Endothelial cell of umbilical vein (primary cell): ENCODE results near the gene ADI1. TPM values are rescaled to one million over a fixed set of nuclear protein-coding genes. Genes with fewer than 3 reads are reported as not detected.

Source experiments
- BruUV-seq: library from RNA; stranded (reverse); fragments of 400-500 nt; replicated peaks from 2 replicates; lab custom pipeline; 2021; lab: Mats Ljungman, UMichigan
- CTCF ChIA-PET: fragments of 300-600, 350-600 bp; sonication (Branson Sonifier 250); formaldehyde crosslinking; loops from one replicate; lab custom pipeline; 2021; ENCODE audit warnings: antibody characterized with exemption, inconsistent platforms; lab: Charles Lee
- POLR2A ChIA-PET: fragments of 300-600, 350-600 bp; sonication (Branson Sonifier 250); formaldehyde crosslinking; loops from one replicate; lab custom pipeline; 2021; ENCODE audit warnings: antibody characterized with exemption, inconsistent platforms; lab: Charles Lee
- DNase-seq: peaks from one replicate; pipeline ENCODE4 v3.0.0-alpha.2; 2011; ENCODE audit warnings: low read depth, low spot score
- FAIRE-seq: peaks from 2 replicates; lab custom pipeline; 2011; peaks lifted over from hg19 to GRCh38; lab: Jason Lieb, UNC
- H2AFZ ChIP-seq: 2 replicates; pipeline ENCODE4 v1.6.0; 2012; ENCODE audit warnings: low read depth, low read length, control low read depth, inconsistent platforms
- H3K27ac ChIP-seq: 2 replicates; pipeline ENCODE4 v1.5.1; 2011; ENCODE audit warnings: low read depth, mild to moderate bottlenecking, control low read depth, low read length, moderate library complexity; ENCODE audit not compliant: insufficient read depth
- H3K27me3 ChIP-seq, 2 experiments: 2 replicates each; pipeline versions ENCODE4 v1.6.0 to v1.6.1; 2011; ENCODE audit warnings: low read length in 2 of 2, mixed read lengths in 1 of 2; ENCODE audit not compliant: control insufficient read depth in 2 of 2, insufficient read depth in 2 of 2
- H3K36me3 ChIP-seq, 2 experiments: 2 replicates in 1 of 2; 3 replicates in 1 of 2; pipeline ENCODE4 v1.5.1; 2011; ENCODE audit warnings: low read length in 2 of 2, mild to moderate bottlenecking in 1 of 2, moderate library complexity in 1 of 2; ENCODE audit not compliant: control insufficient read depth in 2 of 2, insufficient read depth in 2 of 2; ENCODE audit errors: extremely low read depth in 1 of 2
- H3K4me1 ChIP-seq: 3 replicates; pipeline ENCODE4 v1.5.1; 2011; ENCODE audit warnings: mild to moderate bottlenecking, low read length; ENCODE audit not compliant: control insufficient read depth, insufficient read depth; ENCODE audit errors: extremely low read depth
- H3K4me2 ChIP-seq: 2 replicates; pipeline ENCODE4 v1.6.1; 2011; ENCODE audit warnings: low read length, control low read depth, mixed read lengths; ENCODE audit not compliant: insufficient read depth
- H3K4me3 ChIP-seq, 3 experiments: fragments of 200-600 bp in 1 of 3; sonication (generic), shearing (Covaris generic) in 1 of 3; replicated peaks in 1 of 3; 2 replicates each; pipeline ENCODE4 v1.5.1; 2011 to 2016; ENCODE audit warnings: control low read depth in 3 of 3, low read length in 3 of 3, mild to moderate bottlenecking in 2 of 3, inconsistent platforms in 1 of 3, low read depth in 1 of 3, moderate library complexity in 1 of 3; ENCODE audit not compliant: insufficient read depth in 1 of 3
- H3K79me2 ChIP-seq: 2 replicates; pipeline ENCODE4 v1.6.0; 2012; ENCODE audit warnings: low read length, inconsistent platforms; ENCODE audit not compliant: control insufficient read depth, insufficient read depth
- H3K9ac ChIP-seq: replicated peaks from 2 replicates; pipeline ENCODE3; 2011; ENCODE audit warnings: low read length, control low read depth; ENCODE audit not compliant: insufficient read depth; ENCODE audit errors: extremely low read depth
- H3K9me1 ChIP-seq: replicated peaks from 3 replicates; pipeline ENCODE4 v1.6.0; 2011; ENCODE audit warnings: mild to moderate bottlenecking, low read length; ENCODE audit not compliant: control insufficient read depth, insufficient read depth; ENCODE audit errors: extremely low read depth
- H3K9me3 ChIP-seq: replicated peaks from 2 replicates; pipeline ENCODE4 v1.5.1; 2012; ENCODE audit warnings: low read length, inconsistent platforms; ENCODE audit not compliant: control insufficient read depth, insufficient read depth
- H4K20me1 ChIP-seq: replicated peaks from 2 replicates; pipeline ENCODE3; 2011; ENCODE audit warnings: mild to moderate bottlenecking, low read length; ENCODE audit not compliant: control insufficient read depth, insufficient read depth; ENCODE audit errors: extremely low read depth
- CTCF ChIP-seq, 2 donors: IDR thresholded peaks; 1 replicate in 1 of 2; 2 replicates in 1 of 2; pipeline ENCODE4 v1.5.1; 2011; ENCODE audit warnings: low read length in 2 of 2, mild to moderate bottlenecking in 2 of 2, moderate library complexity in 2 of 2, control low read depth in 1 of 2, inconsistent platforms in 1 of 2, low read depth in 1 of 2; ENCODE audit not compliant: insufficient read depth in 1 of 2; ENCODE audit errors: extremely low read depth in 1 of 2
- EZH2 ChIP-seq: IDR thresholded peaks from 2 replicates; pipeline ENCODE4 v1.6.1; 2012; ENCODE audit warnings: borderline replicate concordance, low read depth, mild to moderate bottlenecking, moderate library complexity, low read length, inconsistent platforms; ENCODE audit not compliant: severe bottlenecking
- FOS ChIP-seq: IDR thresholded peaks from 2 replicates; pipeline ENCODE4 v1.6.1; 2011; ENCODE audit warnings: mild to moderate bottlenecking, low read length, moderate library complexity, borderline replicate concordance; ENCODE audit not compliant: insufficient read depth
- GATA2 ChIP-seq: IDR thresholded peaks from 2 replicates; pipeline ENCODE4 v1.7.0; 2011; ENCODE audit warnings: low read depth, mild to moderate bottlenecking, moderate library complexity, mixed read lengths, low read length; ENCODE audit not compliant: insufficient read length, insufficient read depth
- JUN ChIP-seq: IDR thresholded peaks from 2 replicates; pipeline ENCODE4 v1.6.1; 2011; ENCODE audit warnings: borderline replicate concordance, low read depth; ENCODE audit not compliant: insufficient read length, insufficient read depth
- MAX ChIP-seq: IDR thresholded peaks from 2 replicates; pipeline ENCODE4 v1.6.1; 2011; ENCODE audit not compliant: insufficient read depth, insufficient read length
- MYC ChIP-seq: IDR thresholded peaks from one replicate; pipeline ENCODE4 v1.6.1; 2011; ENCODE audit warnings: mild to moderate bottlenecking, low read depth, low read length
- POLR2A ChIP-seq: IDR thresholded peaks from 2 replicates; pipeline ENCODE4 v1.6.1; 2012; ENCODE audit warnings: low read depth, mild to moderate bottlenecking, control low read depth, low read length
- POLR2AphosphoS5 ChIP-seq: IDR thresholded peaks from 2 replicates; pipeline ENCODE4 v1.6.1; 2012; ENCODE audit warnings: low read depth, mild to moderate bottlenecking, control low read depth, low read length, moderate library complexity; ENCODE audit not compliant: insufficient read depth
- dilution Hi-C: fragments of 300-500 bp; cut with MboI; formaldehyde crosslinking; loops from one replicate; pipeline ENCODE4 v1.15.0; 2019; ENCODE audit warnings: low sequenced_read_pairs; ENCODE audit not compliant: extremely low pct_ligation_motif_present
- intact Hi-C: fragments of 100-400 bp; cut with micrococcal nuclease; formaldehyde crosslinking; loops from one replicate; pipeline ENCODE4 v1.10.0; 2022
- polyA plus RNA-seq, 4 experiments: library from polyadenylated mRNA; depleted of rRNA in 3 of 4; stranded (reverse) in 3 of 4; unstranded in 1 of 4; fragments of >200 nt; gene quantifications; 2 replicates each; pipeline versions ENCODE4 v1.2.1 to v1.2.3, GENCODE V29; 2011 to 2012; ENCODE audit warnings: missing spikeins in 1 of 4
- total RNA-seq: library from RNA; stranded (reverse); gene quantifications from 2 replicates; pipeline ENCODE4 v1.2.3, GENCODE V29; 2021

ADI1 gene
- total and polyA plus RNA-seq, 2 donors (not counting 3 experiments of a cell fraction or from before 2014, with no cell fraction given): 38.6 to 49.7 TPM

- no peak for DNase-seq
- TF ChIP-seq GATA2: no peak
- no peak for TF ChIP-seq CTCF (IDR thresholded peaks at IDR 0.05; ENCODE audit: extremely low read depth in 1 of 2, insufficient read depth in 1 of 2, low read depth in 1 of 2, low read length in 2 of 2)
- no peak for TF ChIP-seq MAX
- no peak for TF ChIP-seq FOS
- TF ChIP-seq JUN: no peak
- TF ChIP-seq MYC: no peak
- TF ChIP-seq EZH2: no peak
- no peak for TF ChIP-seq POLR2AphosphoS5
- no peak for TF ChIP-seq POLR2A
Observed at GRCh38 chr2:3485166-3485565, 34.2 kb downstream of the ADI1 start.

More at GRCh38 chr2:3485166-3485565, 34.2 kb downstream of the ADI1 start:
- Histone ChIP-seq H3K9me3 (no peaks in the 10 kb centered on the region), H3K79me2 (no peaks in the 10 kb centered on the region), H3K36me3 (no peaks in the 10 kb centered on the region), H3K4me2 (no peak overlapping the region), H4K20me1 (no peaks in the 10 kb centered on the region), H3K27me3 (no peaks in the 10 kb centered on the region), H2AFZ (no peak overlapping the region), H3K4me1 (no peaks in the 10 kb centered on the region), H3K4me3 (no peak overlapping the region), H3K9me1 (no peaks in the 10 kb centered on the region), H3K9ac (no peak overlapping the region), H3K27ac (no peak overlapping the region)
- dilution Hi-C loops (no loop called here), intact Hi-C loops (no loop called here)
- POLR2A ChIA-PET: no interaction called here
- no TSS peak for BruUV-seq
- CTCF ChIA-PET: no interaction called here
- no peak for FAIRE-seq
